GM04504 (cell line): ENCODE data around the gene TBL1XR1.
"Not testable (repeated sequence)": the region's sequence is repeated elsewhere in the genome, so short reads cannot be mapped to it uniquely, and the experiment has no call there.

Experiments
- DNase-seq: peaks from one replicate; pipeline ENCODE4 v3.0.0-alpha.2; 2012; ENCODE audit warnings: low read depth

The TBL1XR1 gene

GRCh38 chr3:177208223-177208622, 10.9 kb upstream of the TBL1XR1 start:
- DNase-seq = no peak

DNA sequence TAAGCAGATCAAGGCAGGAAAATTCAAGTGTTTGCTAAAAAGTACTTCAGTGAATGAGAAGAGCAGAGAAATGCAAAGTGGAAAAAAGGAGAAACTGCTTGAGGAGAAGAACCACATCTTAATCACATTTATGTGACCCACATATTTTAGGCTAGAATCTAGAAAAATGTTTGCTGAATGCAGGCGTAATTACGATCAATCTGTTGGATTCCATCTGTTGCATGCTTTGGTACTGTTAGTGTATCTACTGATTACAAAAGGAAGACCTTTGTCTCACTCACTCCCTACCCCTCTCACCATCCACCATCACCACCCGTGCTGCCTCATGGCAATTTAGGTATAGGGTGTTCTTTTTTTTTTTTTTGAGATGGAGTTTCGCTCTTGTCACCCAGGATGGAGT, 9.7 kb upstream of the TBL1XR1 start:
- DNase-seq = no peak

- no peak for DNase-seq
Measured at GRCh38 chr3:177203689-177204395, 6.6 kb upstream of the TBL1XR1 start.

GRCh38 chr3:177203016-177203415, 5.7 kb upstream of the TBL1XR1 start:
- DNase-seq = not testable (repeated sequence)

GRCh38 chr3:177201700-177202397, 4.6 kb upstream of the TBL1XR1 start:
- no peak for DNase-seq

- no peak for DNase-seq
Measured at GRCh38 chr3:177199206-177199760, 2.0 kb upstream of the TBL1XR1 start.

GRCh38 chr3:177197727-177198460, 612 bp upstream of the TBL1XR1 start:
- no peak for DNase-seq

DNA sequence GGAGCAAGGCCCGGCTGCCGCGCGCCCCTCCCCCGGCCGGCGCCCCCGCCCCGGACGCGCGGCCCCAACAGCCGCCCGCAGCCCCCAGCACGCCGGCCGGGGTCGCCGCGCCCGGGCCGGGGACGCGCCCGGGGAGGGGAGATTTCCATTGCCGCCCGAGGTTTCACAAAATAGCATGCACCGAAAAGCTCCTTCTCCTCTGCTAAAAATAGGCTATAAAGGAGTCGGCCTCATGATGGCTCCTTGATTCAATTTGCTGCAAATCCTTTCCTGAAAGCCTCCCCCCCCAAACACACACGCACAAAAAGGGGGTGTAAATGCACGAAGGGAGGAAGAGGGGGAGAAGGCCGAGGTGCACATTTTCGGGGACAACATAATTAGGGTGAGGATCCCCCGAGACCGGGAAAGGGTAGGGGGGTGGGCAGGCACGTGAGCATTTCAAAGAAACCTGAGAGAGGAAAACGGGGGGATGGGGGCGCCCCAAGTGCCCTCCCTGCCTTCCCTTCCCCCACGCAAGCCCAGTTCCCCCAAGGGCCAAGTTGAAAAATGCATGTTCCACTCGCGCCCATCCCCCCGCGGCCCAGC, 734 bp downstream of the TBL1XR1 start:
- no peak for DNase-seq

DNA sequence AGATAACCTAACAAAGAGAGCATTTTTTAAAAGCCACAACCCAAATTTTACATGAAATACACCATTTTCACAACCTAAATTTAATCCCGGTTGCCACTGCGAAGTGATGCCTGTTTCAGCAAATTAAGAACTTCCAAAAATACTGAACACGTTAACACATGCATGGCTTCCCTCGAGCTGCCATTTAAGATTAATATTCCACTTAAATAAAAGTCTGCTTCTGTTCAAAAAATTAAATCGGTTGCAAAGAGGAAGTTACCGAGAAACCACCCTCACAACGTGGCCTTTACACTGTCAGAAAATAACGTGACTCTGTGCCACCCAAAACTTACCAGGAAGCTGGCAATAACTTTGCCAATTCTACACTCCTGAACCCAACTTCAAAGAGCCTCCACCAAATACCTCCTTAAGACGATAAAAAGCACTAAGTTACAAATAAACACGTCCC, 1.2 kb downstream of the TBL1XR1 start:
- DNase-seq = no peak

- DNase-seq = no peak
Measured at GRCh38 chr3:177195242-177195991, 1.9 kb downstream of the TBL1XR1 start.

DNA sequence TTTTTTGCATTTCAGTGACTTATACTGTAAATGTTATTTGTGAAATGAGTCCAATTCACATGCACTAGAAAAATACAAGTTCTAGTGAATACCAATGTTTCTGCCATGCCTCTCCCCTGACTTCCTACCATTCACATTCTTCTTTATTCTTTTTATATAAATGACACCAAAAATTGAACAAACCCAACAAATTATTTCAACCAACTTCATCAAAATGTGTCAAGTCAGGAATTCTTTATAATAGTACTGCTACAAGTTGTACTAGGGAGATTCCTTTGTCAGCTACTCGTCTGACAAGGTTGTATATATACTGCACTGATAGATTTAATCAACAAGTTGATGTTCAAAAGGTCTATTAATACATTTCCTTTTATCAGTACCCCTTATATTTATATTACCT, 3.0 kb downstream of the TBL1XR1 start:
- no peak for DNase-seq

DNA sequence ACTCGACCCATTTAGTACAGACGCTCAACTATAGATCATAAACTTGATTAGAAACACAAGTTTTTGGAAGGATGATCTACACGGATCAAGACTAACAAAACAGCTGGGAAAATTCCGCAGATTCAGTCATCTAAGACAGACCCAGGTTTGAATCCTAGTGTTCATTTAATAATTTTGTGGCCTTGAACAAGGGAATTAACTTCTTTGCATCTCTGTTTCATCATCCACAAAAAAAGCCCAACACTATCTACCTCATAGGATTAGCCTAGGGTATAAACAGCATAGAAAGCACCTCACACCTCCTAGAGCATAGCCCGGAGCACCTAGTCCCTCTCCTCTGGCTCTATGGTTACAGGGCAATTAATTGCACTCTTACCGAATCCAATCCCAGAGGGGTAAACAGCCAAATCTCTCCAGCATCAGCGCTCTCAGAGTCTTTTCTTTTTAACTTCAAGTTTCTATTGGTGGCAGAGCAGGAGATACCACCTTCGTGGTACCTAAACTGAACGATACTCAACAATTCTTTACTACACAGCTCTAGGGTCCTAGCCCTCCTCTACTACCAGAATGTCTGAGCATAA, 3.5 kb downstream of the TBL1XR1 start:
- no peak for DNase-seq

GRCh38 chr3:177193275-177193674, 4.0 kb downstream of the TBL1XR1 start:
- not testable (repeated sequence) for DNase-seq

GRCh38 chr3:177190756-177191681, 6.3 kb downstream of the TBL1XR1 start:
- DNase-seq = peak; percentile 17

DNA sequence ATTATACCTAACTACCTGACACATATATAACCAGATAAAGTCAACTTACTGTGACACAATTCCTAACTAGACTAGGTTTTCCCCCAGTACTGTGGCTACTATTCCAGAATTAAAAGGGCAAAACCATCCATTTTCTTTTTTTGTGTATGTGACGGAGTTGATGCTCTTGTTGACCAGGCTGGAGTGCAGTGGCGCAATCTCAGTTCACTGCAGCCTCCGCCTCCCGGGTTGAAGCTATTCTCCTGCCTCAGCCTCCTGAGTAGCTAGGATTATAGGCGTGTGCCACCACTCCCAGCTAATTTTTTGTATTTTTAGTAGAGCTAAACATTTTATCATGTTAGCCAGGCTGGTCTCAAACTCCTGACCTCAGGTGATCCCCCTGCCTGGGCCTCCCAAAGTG, 7.1 kb downstream of the TBL1XR1 start:
- not testable (repeated sequence) for DNase-seq

GRCh38 chr3:177188325-177188724, 9.0 kb downstream of the TBL1XR1 start:
- DNase-seq = not testable (repeated sequence)

- no peak for DNase-seq
Measured at GRCh38 chr3:177186306-177186705, 11.0 kb downstream of the TBL1XR1 start.

- DNase-seq = no peak
Measured at GRCh38 chr3:177185035-177185574, 12.2 kb downstream of the TBL1XR1 start.

GRCh38 chr3:177184602-177185001, 12.7 kb downstream of the TBL1XR1 start:
- not testable (repeated sequence) for DNase-seq

GRCh38 chr3:177182352-177182751, 14.9 kb downstream of the TBL1XR1 start:
- no peak for DNase-seq
